Nephron progenitor cell (in vitro differentiated cells): Measurements from ENCODE around the gene OOSP2.
"Not testable (repeated sequence)": the region's sequence is repeated elsewhere in the genome, so short reads cannot be mapped to it uniquely, and the experiment has no call there.

Experiments
- DNase-seq: peaks from one replicate; pipeline ENCODE4 v3.0.0; 2021
- H3K27ac Mint-ChIP-seq: 2 replicates; pipeline ENCODE4 v1.8.0; 2021; ENCODE audit warnings: mild to moderate bottlenecking, moderate library complexity, mixed read lengths
- H3K27me3 Mint-ChIP-seq: 2 replicates; pipeline ENCODE4 v1.8.0; 2021; ENCODE audit warnings: mild to moderate bottlenecking, low read depth, mixed read lengths; ENCODE audit not compliant: poor library complexity
- H3K36me3 Mint-ChIP-seq: 2 replicates; pipeline ENCODE4 v1.8.0; 2021; ENCODE audit warnings: low read depth, mixed read lengths
- H3K4me1 Mint-ChIP-seq: 2 replicates; pipeline ENCODE4 v1.8.0; 2021; ENCODE audit warnings: mixed read lengths
- H3K4me3 Mint-ChIP-seq: 2 replicates; pipeline ENCODE4 v1.8.0; 2021; ENCODE audit warnings: mild to moderate bottlenecking, moderate library complexity, mixed read lengths
- H3K9me3 Mint-ChIP-seq: 2 replicates; pipeline ENCODE4 v1.8.0; 2021; ENCODE audit warnings: mild to moderate bottlenecking, moderate library complexity, mixed read lengths
- CTCF ChIP-seq: fragments of 200-600 bp; sonication (generic); IDR thresholded peaks from 2 replicates; pipeline ENCODE4 v1.5.0; 2021; ENCODE audit warnings: antibody characterized with exemption

The OOSP2 gene

GRCh38 chr11:60056349-60056969 is 16.2 kb downstream of the OOSP2 start, which contains the start of gene MS4A3:
Gene MS4A3, plus strand, starts transcription at chr11:60056665. Its CDS starts 4,496 bp downstream, at chr11:60061161.
- no peak for TF ChIP-seq CTCF
- Mint-ChIP-seq H3K4me3 (no peak within 1 kb of the TSS), H3K9me3 (peaks cover 5% of the 10 kb centered on the region), H3K27me3 (no peaks in the 10 kb centered on the region), H3K36me3 (no peaks in the 10 kb centered on the region), H3K27ac (no peak within 1 kb of the TSS), H3K4me1 (no peaks in the 10 kb centered on the region)
- no peak for DNase-seq

DNA sequence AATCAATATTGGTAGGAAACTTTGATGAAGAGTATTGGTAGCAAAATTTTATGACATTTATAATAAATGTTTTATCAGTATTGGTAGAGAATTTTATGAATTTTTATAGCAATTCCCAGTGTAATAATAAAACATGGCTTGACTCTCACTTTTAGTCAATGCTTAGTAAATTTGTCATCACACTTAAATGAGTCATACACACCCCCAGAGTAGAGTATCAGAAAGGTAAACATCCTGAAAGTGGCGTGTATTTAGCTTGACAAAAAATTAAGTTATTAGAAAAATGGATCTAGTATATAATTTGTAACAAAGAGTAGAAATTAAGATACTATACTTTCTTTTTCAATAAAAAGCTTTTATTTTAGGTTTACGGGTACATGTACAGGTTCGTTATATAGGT is 18.8 kb downstream of the OOSP2 start:
- TF ChIP-seq CTCF, result no peak
- Mint-ChIP-seq H3K36me3 (no peaks in the 10 kb centered on the region), H3K4me3 (no peak overlapping the region), H3K9me3 (no peaks in the 10 kb centered on the region), H3K27me3 (no peaks in the 10 kb centered on the region), H3K27ac (no peak overlapping the region), H3K4me1 (no peaks in the 10 kb centered on the region)
- no peak for DNase-seq

DNA sequence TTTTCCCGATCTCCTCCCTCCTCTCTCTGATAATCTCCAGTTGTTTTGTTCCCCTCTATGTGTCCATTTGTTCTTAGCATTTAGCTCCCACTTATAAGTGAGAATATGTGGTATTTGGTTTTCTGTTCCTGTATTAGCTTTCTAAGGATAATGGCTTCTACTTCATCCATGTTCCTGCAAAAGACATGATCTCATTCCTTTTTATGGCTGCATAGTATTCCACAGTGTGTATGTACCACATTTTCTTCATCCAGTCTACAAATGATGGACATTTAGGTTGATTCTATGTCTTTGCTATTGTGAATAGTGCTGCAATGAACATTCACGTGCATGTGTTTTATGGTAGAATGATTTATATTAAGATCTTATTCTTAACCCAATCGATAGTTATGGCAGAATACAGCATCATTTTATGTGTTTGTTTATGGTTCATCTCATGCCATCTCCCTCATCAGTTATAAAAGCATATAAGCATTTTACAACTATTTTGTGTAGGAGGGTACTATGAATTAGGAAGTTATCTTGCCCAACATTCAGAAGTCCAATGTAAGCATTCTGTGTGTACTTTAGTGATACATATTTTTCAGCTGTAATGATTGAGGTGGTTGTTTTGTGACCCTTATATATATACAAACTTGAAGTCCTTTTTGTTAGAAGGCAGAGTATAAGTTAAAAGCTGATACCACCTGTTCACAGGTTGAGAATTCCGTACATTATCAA is 19.5 kb downstream of the OOSP2 start:
- Mint-ChIP-seq H3K27ac (no peak overlapping the region), H3K4me1 (no peaks in the 10 kb centered on the region), H3K36me3 (no peaks in the 10 kb centered on the region), H3K27me3 (no peaks in the 10 kb centered on the region), H3K4me3 (no peak overlapping the region), H3K9me3 (no peaks in the 10 kb centered on the region)
- no peak for TF ChIP-seq CTCF
- DNase-seq, result no peak

DNA sequence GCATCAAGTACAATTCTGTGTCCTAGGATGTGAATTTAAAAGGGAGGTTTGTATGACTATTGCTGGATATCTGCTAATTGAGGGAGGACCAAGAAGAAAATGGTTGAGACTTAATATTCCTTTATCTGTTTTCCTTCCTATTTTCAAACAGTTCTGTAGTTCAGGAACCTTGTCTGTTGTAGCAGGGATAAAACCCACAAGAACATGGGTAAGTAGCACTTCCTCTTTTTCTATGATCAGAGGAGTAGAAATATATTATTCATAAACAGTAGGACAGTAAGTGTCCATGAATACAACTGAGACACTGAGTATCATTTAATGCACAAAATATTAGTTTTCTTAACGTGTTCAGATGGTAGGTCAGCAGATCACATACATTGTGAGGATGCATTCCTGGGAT is 23.9 kb downstream of the OOSP2 start:
- no peak for TF ChIP-seq CTCF
- no peak for DNase-seq
- no peaks in the 10 kb centered on the region for H3K4me1 Mint-ChIP-seq

GRCh38 chr11:60065801-60066200 is 25.6 kb downstream of the OOSP2 start:
- H3K4me1 Mint-ChIP-seq, result no peaks in the 10 kb centered on the region
- H3K27me3 Mint-ChIP-seq, result no peaks in the 10 kb centered on the region
- H3K4me3 Mint-ChIP-seq, result no peak overlapping the region
- no peaks in the 10 kb centered on the region for H3K36me3 Mint-ChIP-seq
- no peak for DNase-seq
- H3K9me3 Mint-ChIP-seq, result no peaks in the 10 kb centered on the region
- H3K27ac Mint-ChIP-seq, result no peak overlapping the region
- TF ChIP-seq CTCF, result no peak

More for the DNA sequence above, 23.9 kb downstream of the OOSP2 start:
- no peaks in the 10 kb centered on the region for H3K36me3 Mint-ChIP-seq
- no peak overlapping the region for H3K27ac Mint-ChIP-seq
- H3K9me3 Mint-ChIP-seq, result no peaks in the 10 kb centered on the region
- H3K27me3 Mint-ChIP-seq, result no peaks in the 10 kb centered on the region
- H3K4me3 Mint-ChIP-seq, result no peak overlapping the region

GRCh38 chr11:60069450-60069849 is 29.2 kb downstream of the OOSP2 start:
- no peak for DNase-seq
- Mint-ChIP-seq H3K4me1 (peaks cover 10% of the 10 kb centered on the region), H3K27me3 (no peaks in the 10 kb centered on the region), H3K4me3 (no peak overlapping the region), H3K27ac (no peak overlapping the region), H3K9me3 (peaks cover 9% of the 10 kb centered on the region), H3K36me3 (no peaks in the 10 kb centered on the region)
- no peak for TF ChIP-seq CTCF

- H3K9me3 Mint-ChIP-seq, result peaks cover 13% of the 10 kb centered on the region
- not testable (repeated sequence) for H3K4me1 Mint-ChIP-seq, H3K36me3 Mint-ChIP-seq, H3K27me3 Mint-ChIP-seq, DNase-seq, H3K4me3 Mint-ChIP-seq, H3K27ac Mint-ChIP-seq
These were observed 31.4 kb downstream of the OOSP2 start for GRCh38 chr11:60071644-60072043.
